Stimulated activated CD4-positive, alpha-beta T cell treated with anti-CD3 and anti-CD28 coated beads, Interleukin-4, amount 100 ng/mL, for 1 hour (primary cell): ENCODE data around the gene GLT6D1.

Experiments used
- DNase-seq: peaks from one replicate; pipeline ENCODE4 v3.0.0-alpha.2; 2020

The GLT6D1 gene

DNA sequence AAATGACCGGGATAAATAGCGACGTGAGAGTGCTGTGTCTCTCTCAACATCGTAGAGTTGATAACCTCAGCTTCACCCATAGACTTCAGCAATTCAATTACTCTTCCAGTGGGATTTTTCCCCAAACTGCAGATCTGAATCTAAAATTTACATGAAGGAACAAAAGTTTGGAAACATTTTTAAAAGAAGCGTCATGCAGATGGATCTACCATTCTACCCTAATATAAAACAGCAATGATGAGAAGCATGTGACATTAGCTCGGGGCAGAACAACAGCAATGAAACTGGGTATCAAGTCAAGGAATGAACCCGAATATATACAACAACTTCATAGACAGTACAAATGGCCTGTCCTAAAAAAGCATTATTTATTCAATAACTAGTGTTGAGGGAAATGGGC lies 18.8 kb downstream of the GLT6D1 start:
- no peak for DNase-seq

DNA sequence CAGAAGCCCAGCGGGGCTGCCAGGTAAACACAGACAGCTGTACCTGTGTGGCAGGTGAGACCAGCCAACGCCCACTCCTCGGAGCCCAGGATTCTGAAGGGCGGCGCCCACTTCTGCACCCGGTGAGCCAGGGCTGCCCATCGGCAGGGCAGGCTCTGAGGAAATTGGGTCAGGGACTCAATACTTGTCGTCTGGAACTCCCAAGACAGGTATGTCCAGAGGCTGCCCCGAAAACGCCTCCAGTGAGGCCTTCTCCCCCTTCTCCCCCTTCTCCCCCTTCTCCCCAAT lies 19.8 kb downstream of the GLT6D1 start:
- no peak for DNase-seq

DNA sequence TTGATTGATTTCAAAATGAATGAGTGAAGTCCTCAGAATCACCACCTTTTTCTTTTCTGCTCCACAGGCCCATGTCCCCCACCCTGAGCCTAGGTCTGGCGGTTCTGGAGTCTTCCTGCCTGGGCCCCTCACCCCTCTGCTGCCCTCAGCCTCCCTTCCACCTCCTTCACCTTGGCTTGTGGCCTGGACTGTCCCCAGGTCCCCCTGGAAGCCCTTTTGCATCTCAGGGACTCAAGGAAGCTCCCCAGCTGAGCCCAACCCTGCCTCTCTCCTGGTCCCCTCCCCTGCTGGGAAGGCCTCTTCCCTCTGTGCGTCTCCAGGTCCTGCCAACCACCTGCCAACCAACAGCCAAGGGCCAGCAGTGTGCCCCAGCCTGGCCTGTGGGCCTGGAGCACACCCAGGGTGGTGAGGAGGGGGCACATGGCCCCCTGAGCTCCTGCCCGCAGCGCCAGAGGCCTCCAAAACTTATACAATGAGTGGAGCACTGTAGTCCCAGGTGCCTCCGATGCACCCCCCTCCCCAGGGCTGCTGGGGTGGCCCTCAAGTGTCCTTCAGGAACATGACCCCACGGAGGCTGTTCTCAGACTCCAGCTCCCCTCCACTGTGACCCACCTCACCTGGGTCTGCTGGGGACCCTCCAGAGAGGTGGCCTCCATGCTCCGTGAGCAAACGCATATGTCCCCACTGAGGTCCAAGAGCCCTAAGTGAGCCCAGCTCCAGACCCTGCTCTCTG lies 20.3 kb downstream of the GLT6D1 start:
- DNase-seq, result no peak

DNA sequence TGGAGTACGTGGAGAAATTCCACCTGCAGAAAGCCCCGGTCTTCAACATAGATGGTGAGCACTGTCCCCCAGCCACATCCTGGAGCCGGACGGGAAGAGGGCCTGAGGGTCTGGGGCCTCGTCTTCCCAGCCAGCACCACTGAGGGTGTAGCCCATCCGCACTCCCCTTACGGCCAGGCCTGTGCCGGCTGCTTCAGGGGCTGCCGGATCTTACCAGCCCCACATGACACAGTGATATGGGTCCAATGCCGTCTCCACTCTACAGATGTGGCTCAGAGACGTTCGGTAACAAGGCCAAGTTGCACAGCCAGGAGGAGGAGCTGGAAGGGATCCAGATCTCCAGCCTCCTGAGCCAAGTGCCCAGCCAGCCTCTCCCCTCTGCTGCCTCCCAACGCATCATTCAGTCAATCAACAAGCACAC lies 21.3 kb downstream of the GLT6D1 start:
- DNase-seq, result no peak

DNA sequence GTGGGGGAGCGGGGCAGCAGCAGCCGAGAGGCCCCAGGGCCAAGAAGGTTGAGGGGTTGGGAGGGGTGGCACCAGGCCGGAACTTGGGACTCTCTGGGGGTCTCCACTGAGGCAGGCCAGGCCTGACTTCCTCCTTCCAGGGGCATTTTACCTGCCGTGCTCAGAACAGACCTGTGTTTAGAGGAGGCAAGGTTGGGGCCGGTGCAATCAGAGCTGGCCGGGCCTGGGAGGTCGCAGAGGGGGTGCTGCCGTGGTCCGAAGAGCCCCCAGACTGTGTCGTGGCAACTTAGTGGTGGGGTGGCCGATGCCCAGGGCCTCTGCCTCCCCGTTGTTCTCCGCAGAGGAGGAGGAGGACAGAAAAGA lies 21.8 kb downstream of the GLT6D1 start:
- no peak for DNase-seq

DNA sequence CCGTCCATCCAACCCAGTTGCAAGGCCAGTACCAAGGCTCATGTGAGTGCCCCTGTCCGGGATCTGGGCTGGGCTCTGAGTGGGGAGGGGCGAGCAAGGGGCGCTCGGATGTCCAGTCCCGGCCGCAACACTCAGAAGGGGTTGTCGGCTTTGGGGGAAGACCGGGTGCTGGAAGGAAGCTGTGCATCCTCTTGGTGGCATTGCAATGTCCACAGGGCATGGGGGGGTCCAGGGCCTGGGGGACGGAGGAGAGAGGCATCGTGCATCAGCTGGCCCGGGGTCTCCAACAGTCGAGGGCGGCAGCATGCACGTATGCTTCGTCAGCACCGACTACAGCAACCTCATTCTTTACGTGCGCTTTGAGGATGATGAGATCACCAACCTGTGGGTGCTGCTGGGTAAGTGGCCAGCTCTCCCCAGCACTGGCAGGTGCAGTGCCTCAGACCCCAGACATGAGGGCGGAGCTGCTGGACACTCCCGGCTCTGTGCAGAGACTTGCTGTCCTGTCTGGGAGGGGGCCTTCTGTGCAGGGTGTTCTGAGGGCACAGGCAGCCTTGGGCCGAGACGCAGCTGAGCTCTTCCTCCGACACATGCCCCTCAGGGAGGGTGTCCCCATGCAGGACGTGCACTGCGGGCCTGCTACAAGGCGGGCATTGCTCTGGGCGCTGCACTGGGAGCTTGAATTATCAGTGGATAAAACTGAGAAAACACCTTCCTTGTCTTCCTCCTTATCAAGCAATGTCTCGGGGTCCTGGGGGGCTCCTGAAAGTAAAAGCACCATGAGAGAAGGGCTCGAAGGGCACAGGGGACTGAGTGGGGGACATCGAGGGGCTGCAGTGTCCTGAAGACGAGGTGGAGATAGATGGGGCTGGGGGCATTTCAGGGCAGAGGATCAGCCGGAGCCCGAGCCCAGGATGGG lies 22.5 kb downstream of the GLT6D1 start:
- no peak for DNase-seq

DNA sequence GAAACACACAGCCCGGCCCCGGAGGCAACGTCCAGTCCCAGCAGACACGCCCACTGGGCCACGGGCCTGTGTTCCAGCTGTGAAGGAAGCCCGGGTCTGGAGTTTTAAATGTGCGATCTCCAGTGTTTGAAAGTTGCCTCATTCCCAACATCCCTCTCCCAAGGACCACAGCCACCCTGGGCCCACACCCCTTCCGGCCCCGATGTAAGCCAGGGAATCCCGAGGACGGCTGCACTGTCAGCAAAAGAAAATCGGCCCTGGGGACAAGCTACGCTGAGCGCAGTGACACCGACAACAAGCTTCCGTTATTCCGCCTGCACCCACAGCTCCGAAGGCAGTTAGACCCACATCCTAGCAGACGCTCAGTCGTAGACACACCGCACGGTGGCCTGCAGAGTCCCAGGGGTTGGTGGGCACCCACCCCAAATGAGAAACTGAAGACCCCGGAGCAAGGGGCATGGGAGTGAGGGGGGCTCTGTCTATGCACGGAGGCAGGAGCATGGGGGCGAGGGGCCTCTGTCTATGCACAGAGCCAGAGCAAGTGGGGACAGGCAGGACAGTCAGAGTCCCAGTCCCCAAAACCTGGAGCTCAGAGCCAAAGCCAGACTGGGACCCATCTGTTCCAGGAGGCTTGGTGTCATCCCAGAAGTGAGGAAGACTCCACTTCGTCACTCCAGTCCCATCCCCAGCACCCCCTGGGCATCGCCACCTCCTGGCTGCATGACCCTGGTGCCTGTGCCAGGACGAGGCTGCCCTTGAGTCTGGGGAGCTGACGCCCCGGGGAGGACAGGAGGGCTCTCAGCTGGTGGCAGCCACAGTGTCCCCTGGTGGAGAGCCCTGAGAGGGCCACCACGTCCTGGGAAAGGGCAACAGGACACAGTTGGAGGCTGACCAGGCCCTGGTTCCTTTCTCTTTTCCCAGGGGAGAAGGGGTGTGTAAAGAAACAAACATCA lies 23.4 kb downstream of the GLT6D1 start:
- no peak for DNase-seq

DNA sequence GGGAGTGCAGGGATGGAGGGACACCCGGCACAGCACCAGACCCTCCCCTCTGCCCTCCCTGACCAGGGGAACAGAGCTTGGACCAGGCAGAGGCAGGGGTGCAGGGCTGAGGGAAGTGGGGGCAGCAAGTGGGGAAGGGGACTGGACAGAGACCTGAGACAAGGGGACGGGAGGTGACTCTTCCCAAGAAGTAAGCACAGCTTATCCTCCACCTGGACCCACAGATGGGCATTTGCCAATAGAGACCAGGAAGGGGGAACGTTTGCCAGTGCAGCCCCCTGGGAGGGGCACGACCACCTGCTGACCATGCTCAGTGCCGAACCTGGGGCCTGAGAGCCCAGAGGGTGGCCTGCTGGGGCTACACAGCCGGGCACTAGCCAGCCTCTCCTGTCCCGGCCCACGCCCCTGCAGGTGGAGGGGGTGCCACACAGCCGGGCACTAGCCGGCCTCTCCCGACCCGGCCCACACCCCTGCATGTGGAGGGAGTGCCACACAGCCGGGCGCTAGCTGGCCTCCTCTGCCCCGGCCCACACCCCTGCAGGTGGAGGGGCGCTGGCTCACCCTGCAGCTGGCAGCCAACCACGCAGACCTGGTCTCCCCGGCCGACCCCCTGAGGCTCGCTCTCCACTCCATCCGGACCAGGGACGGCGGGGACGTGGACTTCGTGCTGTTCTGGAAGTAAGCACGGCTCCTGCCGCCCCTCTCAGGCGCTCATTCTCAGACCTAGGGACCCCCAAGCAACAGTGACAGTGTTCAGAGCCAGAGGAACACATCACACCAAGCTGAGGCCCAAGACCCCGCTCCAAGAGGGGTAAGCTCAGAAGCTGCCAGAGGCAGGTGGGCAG lies 24.3 kb downstream of the GLT6D1 start:
- DNase-seq, result no peak

DNA sequence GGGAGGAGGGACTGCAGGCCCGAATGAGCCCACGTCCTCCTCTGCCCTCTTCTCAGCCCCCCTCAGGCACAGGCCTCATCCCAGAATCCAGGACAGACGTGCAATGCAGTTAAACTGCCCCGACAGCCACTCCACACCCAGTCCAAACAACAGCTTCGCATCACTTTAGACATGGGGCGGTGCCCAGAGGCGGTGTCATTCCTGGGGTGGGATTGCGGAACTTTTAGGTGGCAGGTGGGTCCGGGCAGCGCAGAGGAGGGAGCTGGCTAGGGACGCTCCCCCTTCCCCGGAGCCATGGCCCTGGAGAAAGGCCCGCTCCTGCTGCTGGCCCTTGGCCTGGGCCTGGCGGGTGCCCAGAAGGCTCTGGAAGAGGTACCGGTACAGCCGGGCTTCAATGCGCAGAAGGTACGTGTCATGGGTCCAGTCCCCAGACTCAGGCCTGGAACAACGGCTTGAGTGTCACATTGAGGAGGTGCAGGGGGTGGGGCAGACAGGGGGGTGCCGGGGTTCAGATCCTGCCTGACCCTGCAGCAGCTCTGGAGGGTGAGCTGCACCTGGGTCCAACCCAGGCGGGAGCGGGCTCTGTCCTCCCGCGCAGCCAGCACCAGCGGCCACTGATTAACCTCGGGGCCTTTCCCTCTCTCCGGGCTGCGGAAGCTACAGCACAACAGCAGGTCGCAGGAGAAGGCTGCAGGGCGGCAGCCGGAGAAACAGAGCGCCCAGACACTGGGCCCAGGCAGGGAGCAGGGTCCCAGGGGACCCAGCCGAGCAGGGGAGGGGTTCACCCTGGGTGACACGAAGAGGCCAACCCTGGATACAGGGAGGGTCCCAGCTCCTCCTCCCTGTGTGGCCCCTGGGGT lies 25.2 kb downstream of the GLT6D1 start:
- no peak for DNase-seq

DNA sequence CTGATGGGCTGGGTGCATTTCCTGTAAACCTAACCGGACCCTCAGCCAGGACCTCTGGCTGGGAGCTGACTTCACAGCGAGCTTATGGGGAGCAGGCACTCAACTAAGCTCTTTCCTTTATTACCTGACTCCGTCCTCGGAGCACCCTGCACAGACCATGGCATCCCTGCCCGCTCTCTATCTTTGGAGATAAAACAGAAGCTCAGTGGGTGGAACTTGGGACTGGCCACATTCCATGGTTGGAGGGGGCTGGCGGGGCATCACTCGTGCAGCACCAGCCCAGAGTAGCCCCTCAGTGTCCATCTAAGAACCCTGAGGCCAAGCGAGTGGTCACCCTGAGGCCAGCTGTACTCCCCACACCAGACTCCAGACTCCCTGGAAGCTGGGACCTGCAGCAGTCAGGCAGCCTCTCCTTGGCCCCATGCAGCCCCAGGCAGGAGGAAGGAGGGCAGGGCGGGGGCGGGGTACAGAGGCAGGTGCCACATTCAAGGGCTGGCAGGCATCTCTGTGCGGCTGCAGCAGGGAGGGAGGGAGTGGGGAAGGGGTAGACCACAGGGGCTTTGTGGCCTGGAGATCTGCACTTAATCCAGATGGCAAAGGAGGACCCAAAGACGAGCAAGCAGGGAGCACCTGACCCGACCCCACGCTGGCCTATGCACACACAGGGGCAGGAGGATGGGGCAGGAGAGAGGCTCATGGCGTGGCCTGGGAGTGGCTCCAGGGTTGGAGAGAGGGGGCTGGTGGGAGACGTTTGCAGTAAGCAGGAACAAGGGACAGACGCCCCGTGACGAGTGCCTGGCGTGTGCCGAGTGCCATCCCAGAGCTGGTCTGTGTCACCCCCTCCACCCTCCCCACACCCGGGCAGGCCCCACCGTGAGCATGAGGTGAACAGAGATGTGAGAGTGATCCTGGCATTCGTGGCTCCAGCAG lies 26.1 kb downstream of the GLT6D1 start:
- no peak for DNase-seq

DNA sequence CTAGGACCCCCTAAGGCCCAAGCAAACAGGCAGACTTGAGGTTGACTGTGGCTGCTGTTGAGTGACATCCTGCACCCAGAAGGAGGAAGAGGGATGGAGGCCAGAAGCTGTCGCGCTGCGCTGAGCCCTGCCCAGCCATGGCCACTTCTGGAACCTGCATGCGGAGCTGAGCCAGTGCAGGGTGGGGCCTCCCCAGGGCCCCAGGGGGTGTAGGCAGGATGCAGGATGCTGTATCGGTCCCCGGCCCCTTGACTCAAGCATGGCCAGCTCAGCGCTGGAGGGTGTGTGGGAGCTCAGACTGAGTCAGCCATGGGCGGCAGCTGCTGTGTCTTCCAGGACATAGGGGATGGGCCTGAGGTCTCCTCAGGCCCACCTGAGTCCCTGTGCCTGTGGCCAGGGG lies 26.9 kb downstream of the GLT6D1 start:
- no peak for DNase-seq

DNA sequence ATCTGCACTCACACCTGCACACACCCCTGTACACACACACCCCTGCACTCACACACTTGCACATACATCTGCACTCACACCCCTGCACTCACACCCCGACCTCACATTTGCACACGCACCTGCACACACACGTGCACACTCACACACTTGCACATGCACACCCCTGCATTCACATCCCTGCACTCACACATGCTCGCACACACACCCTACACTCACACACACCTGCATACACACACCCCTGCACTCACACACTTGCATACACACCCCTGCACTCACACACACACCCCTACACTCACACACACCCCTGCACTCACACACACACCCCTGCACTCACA lies 27.5 kb downstream of the GLT6D1 start:
- no peak for DNase-seq

DNA sequence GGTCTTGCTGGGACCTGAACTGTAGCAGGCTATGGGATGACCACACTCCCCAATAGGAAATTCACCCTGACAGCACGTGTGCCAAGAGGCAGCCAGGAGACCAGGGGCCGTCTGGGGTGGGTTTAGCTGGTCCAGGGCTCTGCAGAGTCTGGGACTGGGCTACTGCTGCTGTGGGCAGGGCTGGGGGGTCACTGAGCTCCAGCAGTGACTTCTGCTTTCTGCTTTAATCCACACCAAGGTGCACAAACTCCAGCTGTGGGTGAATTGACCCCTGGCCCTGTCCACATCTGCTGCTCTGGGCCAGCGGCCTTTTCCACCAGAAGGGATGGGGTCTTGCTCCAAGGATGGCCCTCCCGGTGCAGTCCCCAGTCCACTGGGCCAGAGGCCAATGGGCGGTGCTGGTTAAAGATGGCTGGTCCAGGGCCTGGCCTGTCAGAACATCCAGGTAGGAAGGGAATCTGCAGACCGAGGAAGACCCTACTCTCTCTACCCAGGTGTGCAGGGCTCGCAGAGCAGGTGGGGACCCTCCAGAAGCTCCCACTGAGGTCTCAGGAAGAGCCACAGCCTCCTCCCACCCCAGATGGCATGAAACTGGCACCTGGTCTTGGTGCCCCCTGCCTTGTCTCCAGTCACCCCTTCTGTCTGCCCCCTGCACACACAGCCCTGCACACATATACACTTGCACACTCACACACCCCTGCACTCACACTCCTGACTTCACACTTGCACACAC lies 28.0 kb downstream of the GLT6D1 start:
- no peak for DNase-seq

DNA sequence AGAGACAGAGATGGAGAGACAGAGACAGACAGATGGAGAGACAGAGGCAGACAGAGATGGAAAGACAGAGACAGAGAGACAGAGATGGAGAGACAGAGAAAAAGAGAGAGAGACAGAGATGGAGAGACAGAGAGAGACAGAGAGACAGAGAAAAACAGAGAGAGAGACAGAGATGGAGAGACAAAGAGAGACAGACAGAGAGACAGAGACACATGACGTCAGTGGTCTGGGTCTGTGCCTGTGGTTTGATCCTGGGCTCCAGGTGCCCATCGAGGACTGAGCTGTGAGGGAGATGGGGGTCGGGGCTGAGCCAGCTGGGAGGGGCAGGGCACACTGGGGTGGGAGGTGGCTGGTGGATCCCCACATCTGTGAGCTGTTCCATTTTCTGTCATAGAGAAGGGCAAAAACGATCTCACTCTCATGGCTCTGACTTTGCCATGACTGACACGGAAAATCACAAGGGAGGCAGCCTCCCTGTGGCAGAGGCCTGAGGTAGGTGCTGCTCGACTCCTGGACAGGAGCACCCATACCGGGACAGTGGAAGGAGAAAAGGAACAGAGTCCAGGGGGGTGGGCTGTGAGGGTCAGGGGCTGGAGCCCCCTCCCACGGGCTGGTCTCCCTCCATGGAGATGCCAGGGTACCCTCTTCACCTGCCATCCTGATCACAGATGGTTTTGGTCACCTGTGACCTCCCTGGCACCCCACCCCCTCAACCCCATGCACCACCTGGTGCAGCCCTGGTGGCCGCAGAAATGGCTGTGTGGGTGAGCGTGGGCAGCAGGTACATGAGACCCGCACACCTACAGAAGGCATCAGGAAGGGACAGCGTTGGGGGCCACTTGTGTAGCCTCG lies 28.8 kb downstream of the GLT6D1 start:
- no peak for DNase-seq

DNA sequence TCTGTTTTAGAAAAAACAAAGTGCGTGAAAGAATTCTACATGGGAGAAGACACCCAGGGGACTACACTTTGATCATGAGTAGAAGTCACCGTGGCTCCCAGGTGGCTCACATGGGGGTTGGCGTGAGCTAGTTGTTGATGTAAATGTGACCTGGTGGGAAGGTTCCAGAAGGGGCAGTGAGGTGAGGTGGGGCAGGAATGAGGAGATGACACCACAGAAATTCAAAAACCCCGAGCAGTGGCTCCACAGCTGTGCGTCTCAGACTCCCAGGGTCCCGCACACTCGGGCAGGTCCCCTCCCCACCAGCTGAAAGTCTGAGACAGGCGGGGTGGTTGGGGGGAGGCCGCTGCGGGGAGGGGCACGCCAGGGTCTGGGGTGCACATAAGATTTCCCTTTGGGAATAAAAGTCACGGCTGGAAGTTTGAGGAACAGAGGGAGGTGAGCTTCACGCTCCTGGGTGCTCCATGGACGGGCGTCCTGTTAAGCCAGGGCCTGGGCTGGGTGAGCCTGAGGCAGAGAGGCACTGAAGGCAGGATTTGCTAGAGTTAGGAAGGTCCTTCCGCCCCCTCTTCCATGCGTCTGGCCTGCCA lies 29.9 kb downstream of the GLT6D1 start:
- DNase-seq, result no peak

DNA sequence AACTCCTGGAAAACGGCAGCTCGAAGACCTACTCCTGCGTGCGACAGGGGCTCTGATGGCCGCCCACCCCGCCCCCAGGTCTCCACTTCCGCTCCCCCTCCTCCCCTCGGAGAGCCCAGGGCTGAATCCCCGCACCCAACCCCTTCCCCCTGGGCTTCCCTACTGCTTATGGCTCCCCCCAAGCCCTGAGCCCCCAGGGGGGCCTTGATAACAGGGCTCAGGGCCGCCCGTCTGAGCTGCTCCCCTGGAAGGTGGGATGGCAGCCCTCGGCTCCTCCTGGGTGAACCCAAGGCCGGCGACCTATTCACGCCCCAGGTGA lies 30.4 kb downstream of the GLT6D1 start:
- no peak for DNase-seq

DNA sequence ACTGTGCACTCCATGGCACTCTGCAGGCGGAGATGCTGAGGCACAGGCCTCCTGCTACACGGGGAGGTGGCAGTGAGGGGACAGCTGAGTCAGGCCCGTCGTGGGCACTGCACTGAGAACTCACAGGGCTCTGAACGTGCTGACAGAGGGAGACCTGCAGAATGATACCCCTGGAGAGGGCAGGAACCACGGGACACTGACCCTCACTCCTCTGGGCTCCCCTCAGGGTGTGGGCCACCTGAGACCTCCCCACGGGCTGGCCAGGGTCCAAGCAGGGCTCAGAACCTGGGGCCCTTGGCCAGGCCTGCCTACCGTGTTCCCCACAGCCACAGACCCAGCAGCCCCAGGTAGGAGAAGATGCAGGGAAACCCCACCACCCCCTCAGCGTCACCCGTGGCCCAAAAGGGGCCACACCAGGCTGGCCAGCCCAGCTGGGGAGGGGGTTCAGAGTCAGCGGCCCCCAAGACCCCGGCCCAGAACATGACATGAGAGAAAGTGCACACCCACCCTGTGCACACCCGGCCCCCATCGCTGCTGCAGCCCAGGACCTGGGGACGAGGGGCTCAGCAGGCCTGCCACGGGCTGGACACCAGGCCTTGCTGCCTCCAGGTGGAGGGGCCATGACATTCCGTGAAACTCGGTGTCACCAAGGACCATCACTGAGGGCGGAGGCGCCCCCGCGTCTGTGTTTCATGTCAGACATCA lies 30.9 kb downstream of the GLT6D1 start:
- no peak for DNase-seq
